Stimulated activated effector memory CD8-positive, alpha-beta T cell treated with anti-CD3 and anti-CD28 coated beads, Interleukin-12 subunit alpha, Interleukin-12 subunit beta, amount 100 ng/mL, for 72 hours (primary cell): ENCODE results near the gene KIF21A.
A peak's percentile ranks its signal among the peaks of the same experiment; 100 is the strongest.

Experiments
- ATAC-seq: fragments of 150-1000 bp; cut with Tn5 transposase; 2 replicates; pipeline ENCODE4 v1.10.0; 2021
- DNase-seq, 2 donors: peaks; one replicate each; pipeline ENCODE4 v3.0.0; 2021 to 2022; ENCODE audit warnings: low spot score in 2 of 2
- H3K27ac Mint-ChIP-seq: one replicate; pipeline ENCODE4 v1.8.0; 2022; ENCODE audit warnings: mild to moderate bottlenecking, mixed read lengths
- H3K36me3 Mint-ChIP-seq: one replicate; pipeline ENCODE4 v1.8.0; 2022; ENCODE audit warnings: mild to moderate bottlenecking, mixed read lengths
- H3K4me1 Mint-ChIP-seq: one replicate; pipeline ENCODE4 v1.8.0; 2022; ENCODE audit warnings: mixed read lengths
- H3K4me3 Mint-ChIP-seq: one replicate; pipeline ENCODE4 v1.8.0; 2022; ENCODE audit warnings: mild to moderate bottlenecking, mixed read lengths
- H3K9me3 Mint-ChIP-seq: one replicate; pipeline ENCODE4 v1.8.0; 2022; ENCODE audit warnings: mixed read lengths

Gene KIF21A

GRCh38 chr12:39352471-39353017 lies 90.4 kb downstream of the KIF21A start:
- no peak for ATAC-seq
- no peaks in the 10 kb centered on the region for H3K9me3 Mint-ChIP-seq
- no peak for DNase-seq
- H3K27ac Mint-ChIP-seq: no peak overlapping the region
- H3K36me3 Mint-ChIP-seq: peaks cover 61% of the 10 kb centered on the region
- H3K4me3 Mint-ChIP-seq: no peak overlapping the region
- peaks cover 4% of the 10 kb centered on the region for H3K4me1 Mint-ChIP-seq

DNA sequence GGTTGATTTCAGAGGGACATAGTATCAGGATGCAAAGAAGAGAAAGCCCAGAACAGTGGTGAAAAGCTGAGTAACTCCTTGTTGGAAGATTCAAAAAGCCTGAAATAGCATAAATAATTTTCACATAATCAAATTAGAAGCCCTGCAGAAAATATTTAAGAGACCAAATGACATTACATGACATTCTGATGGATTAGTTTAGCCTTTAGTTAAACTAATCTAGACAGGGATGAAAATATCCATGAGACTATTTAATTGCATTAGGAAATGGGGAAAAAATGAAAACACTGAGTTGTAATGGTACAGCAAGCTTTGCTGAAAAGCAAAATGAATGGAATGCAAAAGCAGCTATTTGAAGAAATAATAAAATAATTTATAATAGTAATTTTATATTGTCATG lies 91.8 kb downstream of the KIF21A start:
- Mint-ChIP-seq H3K4me3 (no peak overlapping the region), H3K36me3 (peaks cover 49% of the 10 kb centered on the region), H3K27ac (no peak overlapping the region), H3K9me3 (no peaks in the 10 kb centered on the region), H3K4me1 (peaks cover 4% of the 10 kb centered on the region)
- DNase-seq (no peak), ATAC-seq (no peak)

DNA sequence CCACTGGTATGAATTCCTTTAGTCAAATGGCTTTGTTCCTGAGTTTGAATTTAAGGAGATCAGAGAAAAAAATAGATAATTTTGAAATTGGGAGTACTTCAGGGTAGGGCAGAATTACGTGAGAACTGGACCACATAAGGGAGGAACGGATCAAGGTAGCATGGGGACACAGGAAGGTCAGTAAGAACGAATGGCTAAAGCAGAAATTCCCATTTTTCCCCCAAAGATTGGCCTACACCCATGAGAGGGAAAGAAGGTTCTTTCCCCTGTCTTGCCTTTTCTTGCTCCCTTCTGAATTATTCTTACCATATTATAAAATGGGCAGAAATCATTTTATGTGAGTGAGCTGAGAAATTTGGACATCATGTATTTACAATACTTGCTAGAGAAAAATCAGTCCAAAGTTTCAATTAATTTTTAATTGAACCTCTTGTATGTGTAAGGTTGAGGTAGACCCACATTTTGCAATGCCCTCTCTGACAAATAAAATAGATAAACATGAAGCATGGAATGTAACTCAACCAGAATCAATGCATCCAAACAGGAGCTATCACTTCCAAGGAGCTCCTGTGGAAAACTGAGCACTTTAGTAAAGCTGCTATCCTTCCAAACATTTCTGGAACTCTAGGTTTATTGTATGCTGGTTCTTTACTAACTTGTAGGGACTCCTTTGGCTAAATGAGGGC lies 93.8 kb downstream of the KIF21A start:
- ATAC-seq (no peak), DNase-seq (no peak)
- no peaks in the 10 kb centered on the region for H3K9me3 Mint-ChIP-seq
- no peaks in the 10 kb centered on the region for H3K4me1 Mint-ChIP-seq
- peaks cover 36% of the 10 kb centered on the region for H3K36me3 Mint-ChIP-seq
- no peak overlapping the region for H3K27ac Mint-ChIP-seq
- H3K4me3 Mint-ChIP-seq: no peak overlapping the region

DNA sequence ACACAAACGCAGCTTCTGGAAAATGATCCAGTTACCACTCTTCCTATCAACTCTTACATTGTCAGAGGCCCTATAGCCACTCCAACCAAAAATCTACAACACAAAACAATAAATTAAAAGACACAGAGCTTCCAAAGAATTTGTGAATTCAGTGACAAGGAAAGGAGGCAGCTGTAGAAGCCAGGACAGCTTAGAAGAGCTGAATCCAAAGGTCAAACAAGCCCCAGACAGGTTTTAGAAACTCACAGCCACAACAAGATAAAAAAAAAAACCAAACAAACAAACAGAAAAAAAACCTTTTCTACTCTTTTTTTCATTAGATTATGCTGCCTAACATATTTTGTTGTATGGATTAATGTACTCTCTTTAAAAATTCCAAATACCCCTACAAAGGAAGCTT lies 94.4 kb downstream of the KIF21A start:
- Mint-ChIP-seq H3K4me3 (no peak overlapping the region), H3K4me1 (no peaks in the 10 kb centered on the region), H3K27ac (no peak overlapping the region), H3K9me3 (no peaks in the 10 kb centered on the region), H3K36me3 (peaks cover 30% of the 10 kb centered on the region)
- DNase-seq (no peak), ATAC-seq (no peak)

GRCh38 chr12:39344926-39345325 lies 98.0 kb downstream of the KIF21A start:
- Mint-ChIP-seq H3K4me3 (no peak overlapping the region), H3K4me1 (peaks cover 9% of the 10 kb centered on the region), H3K9me3 (no peaks in the 10 kb centered on the region), H3K36me3 (peaks cover 37% of the 10 kb centered on the region), H3K27ac (no peak overlapping the region)
- DNase-seq: no peak
- no peak for ATAC-seq

- no peak for ATAC-seq
- H3K9me3 Mint-ChIP-seq: no peaks in the 10 kb centered on the region
- peaks cover 44% of the 10 kb centered on the region for H3K36me3 Mint-ChIP-seq
- no peak overlapping the region for H3K4me3 Mint-ChIP-seq
- H3K27ac Mint-ChIP-seq: no peak overlapping the region
- DNase-seq: no peak
- H3K4me1 Mint-ChIP-seq: peaks cover 9% of the 10 kb centered on the region
Observed at GRCh38 chr12:39343665-39344064, 99.3 kb downstream of the KIF21A start.

- Mint-ChIP-seq H3K9me3 (no peaks in the 10 kb centered on the region), H3K36me3 (peaks cover 40% of the 10 kb centered on the region), H3K4me1 (peaks cover 9% of the 10 kb centered on the region), H3K27ac (peak overlapping the region; percentile 9), H3K4me3 (no peak overlapping the region)
- ATAC-seq (peak; percentile 53), DNase-seq (no peak)
Observed at GRCh38 chr12:39341761-39342160, 101.2 kb downstream of the KIF21A start.

DNA sequence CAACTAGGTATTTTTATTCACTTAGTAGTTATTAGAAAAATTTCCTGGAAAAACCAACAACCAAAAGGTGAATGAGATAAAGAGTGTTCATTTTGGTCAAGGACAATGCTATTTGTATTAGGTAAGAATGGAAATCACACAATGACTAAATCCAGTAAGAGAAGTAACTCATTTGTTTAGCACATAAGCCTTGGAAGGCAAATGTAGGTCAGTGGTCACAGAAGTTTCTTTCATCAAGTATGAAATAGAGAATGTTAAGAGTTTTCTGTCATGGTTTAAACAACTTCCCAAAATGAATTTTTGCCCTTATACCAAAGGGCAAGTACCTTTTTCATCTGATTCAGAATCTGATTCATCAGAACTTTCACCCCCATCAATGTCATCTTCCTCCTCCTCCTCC lies 101.7 kb downstream of the KIF21A start:
- H3K27ac Mint-ChIP-seq: peak overlapping the region; percentile 9
- DNase-seq (no peak), ATAC-seq (peak; percentile 94)
- H3K4me3 Mint-ChIP-seq: no peak overlapping the region
- H3K9me3 Mint-ChIP-seq: no peaks in the 10 kb centered on the region
- H3K4me1 Mint-ChIP-seq: peaks cover 9% of the 10 kb centered on the region
- H3K36me3 Mint-ChIP-seq: peaks cover 41% of the 10 kb centered on the region

DNA sequence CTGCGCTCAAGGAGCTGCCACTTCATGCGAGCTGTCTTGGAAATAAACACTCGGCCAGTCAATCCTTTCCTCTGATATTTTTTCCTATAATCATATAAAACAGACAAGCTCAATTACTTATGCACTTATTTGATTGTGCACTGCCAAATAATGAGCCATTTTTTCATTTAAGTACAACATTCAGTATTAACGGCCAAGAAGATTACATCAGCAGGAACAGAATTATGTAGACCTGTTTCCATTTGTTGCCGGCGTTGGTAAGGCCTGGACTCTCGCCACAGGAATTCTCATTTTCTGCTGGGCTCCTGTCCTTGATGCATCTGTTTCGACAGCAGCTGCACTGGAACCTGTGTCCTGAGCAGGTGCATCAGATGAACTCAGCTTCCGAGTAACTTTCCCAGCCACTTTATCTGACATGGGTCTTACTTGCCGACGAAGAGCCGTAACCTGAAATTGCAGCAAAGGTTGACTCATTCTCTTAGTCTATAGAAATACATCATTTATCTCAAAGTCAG lies 110.2 kb downstream of the KIF21A start:
- peak overlapping the region; percentile 68 for H3K27ac Mint-ChIP-seq
- ATAC-seq (no peak), DNase-seq (no peak)
- no peaks in the 10 kb centered on the region for H3K9me3 Mint-ChIP-seq
- H3K4me1 Mint-ChIP-seq: peaks cover 20% of the 10 kb centered on the region
- H3K36me3 Mint-ChIP-seq: peaks cover 52% of the 10 kb centered on the region
- peak overlapping the region; percentile 18 for H3K4me3 Mint-ChIP-seq

DNA sequence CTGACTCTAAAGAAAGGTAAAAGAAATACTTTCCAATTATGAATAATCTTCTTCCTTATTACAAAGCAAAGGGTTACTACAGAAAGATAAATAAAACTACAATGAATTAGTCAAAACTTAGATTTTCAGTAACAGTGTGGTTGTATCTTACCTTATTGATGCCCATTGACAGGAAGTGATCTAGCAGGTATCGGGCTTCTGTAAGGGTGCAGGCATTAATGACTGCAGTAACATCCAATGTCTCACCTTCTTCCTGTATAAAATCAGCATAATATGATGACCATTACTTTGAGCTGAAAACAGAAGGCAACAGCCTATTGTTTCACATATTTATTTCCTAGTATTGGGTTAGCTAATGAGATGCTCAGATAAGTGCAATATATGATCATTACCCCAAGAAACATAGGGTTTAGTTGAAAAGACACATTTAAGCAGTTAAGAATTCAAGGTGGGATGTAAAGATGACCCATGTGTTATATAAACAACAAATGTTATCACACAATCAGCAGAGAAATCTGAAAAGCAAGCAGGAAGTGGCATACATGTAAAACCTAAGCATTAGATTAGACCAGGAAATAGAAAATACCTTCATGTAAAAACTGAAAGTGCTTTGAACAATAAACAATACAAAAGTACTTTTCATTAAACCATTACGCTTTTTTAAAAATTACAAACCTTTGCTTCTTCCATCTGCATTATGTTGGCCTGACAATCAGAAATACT lies 111.2 kb downstream of the KIF21A start:
- DNase-seq (no peak), ATAC-seq (peak; percentile 76)
- H3K27ac Mint-ChIP-seq: peak overlapping the region; percentile 68
- H3K4me3 Mint-ChIP-seq: peak overlapping the region; percentile 18
- no peaks in the 10 kb centered on the region for H3K9me3 Mint-ChIP-seq
- peaks cover 46% of the 10 kb centered on the region for H3K36me3 Mint-ChIP-seq
- H3K4me1 Mint-ChIP-seq: peaks cover 20% of the 10 kb centered on the region

DNA sequence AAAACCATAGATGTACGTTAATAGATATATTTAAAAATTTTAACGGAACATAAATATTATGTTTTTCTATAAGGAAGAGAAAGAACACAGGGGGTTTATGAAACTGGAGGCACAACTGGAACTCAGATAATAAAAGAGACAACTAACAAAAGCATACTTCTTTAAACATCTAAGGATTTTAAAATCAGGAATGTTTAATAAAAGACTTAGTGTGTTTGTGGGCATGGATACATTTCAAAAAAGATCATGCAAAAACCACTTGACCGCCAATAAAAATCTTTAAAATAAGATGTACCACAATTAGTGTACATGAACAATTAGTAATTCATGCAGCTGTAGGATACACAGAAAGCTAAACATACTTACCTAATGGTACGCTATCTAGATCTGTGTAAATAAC lies 113.0 kb downstream of the KIF21A start:
- Mint-ChIP-seq H3K4me3 (no peak overlapping the region), H3K9me3 (no peaks in the 10 kb centered on the region), H3K27ac (no peak overlapping the region), H3K4me1 (peaks cover 20% of the 10 kb centered on the region), H3K36me3 (peaks cover 50% of the 10 kb centered on the region)
- ATAC-seq (no peak), DNase-seq (no peak)

DNA sequence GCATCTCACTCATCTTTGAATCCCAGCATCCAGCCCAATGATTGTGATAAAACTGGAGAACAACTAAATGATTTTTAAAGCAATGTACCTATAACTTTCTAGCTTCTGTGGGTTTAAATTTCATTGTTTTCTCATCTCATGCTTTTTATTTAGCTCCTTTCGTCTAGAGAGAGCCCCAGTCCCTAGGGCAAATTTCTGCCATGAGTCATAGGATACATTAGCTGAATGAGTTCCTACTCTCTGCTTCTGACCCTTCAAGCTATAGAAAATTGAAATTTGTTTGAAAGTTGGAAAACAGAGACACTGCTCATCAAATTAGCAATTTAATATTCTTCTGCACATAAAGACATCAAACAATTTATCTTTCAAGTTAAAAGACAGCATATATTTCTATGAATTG lies 113.9 kb downstream of the KIF21A start:
- no peak overlapping the region for H3K4me3 Mint-ChIP-seq
- no peak for ATAC-seq
- peaks cover 20% of the 10 kb centered on the region for H3K4me1 Mint-ChIP-seq

GRCh38 chr12:39327965-39328364 lies 115.0 kb downstream of the KIF21A start:
- H3K9me3 Mint-ChIP-seq: no peaks in the 10 kb centered on the region
- ATAC-seq (no peak), DNase-seq (no peak)
- H3K27ac Mint-ChIP-seq: no peak overlapping the region
- peaks cover 20% of the 10 kb centered on the region for H3K4me1 Mint-ChIP-seq
- H3K36me3 Mint-ChIP-seq: peaks cover 55% of the 10 kb centered on the region
- no peak overlapping the region for H3K4me3 Mint-ChIP-seq

More for the DNA sequence above, 113.9 kb downstream of the KIF21A start:
- DNase-seq: no peak
- Mint-ChIP-seq H3K9me3 (no peaks in the 10 kb centered on the region), H3K27ac (peak overlapping the region; percentile 7), H3K36me3 (peaks cover 55% of the 10 kb centered on the region)

- H3K4me1 Mint-ChIP-seq: peaks cover 18% of the 10 kb centered on the region
- H3K27ac Mint-ChIP-seq: no peak overlapping the region
- DNase-seq: no peak
Observed at GRCh38 chr12:39327510-39327909, 115.4 kb downstream of the KIF21A start.

GRCh38 chr12:39319180-39319579 lies 123.7 kb downstream of the KIF21A start:
- Mint-ChIP-seq H3K4me1 (no peaks in the 10 kb centered on the region), H3K9me3 (no peaks in the 10 kb centered on the region), H3K4me3 (no peak overlapping the region), H3K36me3 (peaks cover 42% of the 10 kb centered on the region), H3K27ac (no peak overlapping the region)
- no peak for DNase-seq
- no peak for ATAC-seq

More at GRCh38 chr12:39327510-39327909, 115.4 kb downstream of the KIF21A start:
- H3K36me3 Mint-ChIP-seq: peaks cover 51% of the 10 kb centered on the region
- no peaks in the 10 kb centered on the region for H3K9me3 Mint-ChIP-seq
- ATAC-seq: no peak
- H3K4me3 Mint-ChIP-seq: no peak overlapping the region

- H3K27ac Mint-ChIP-seq: no peak overlapping the region
- DNase-seq (no peak), ATAC-seq (no peak)
- peaks cover 53% of the 10 kb centered on the region for H3K36me3 Mint-ChIP-seq
- H3K4me1 Mint-ChIP-seq: no peaks in the 10 kb centered on the region
- H3K4me3 Mint-ChIP-seq: no peak overlapping the region
- no peaks in the 10 kb centered on the region for H3K9me3 Mint-ChIP-seq
Observed at GRCh38 chr12:39314547-39314946, 128.4 kb downstream of the KIF21A start.
